T1000 (cell line): ENCODE measurements around the gene CAV3.

ENCODE experiments used
- DNase-seq: peaks from one replicate; lab custom pipeline; 2025; ENCODE audit warnings: mixed read lengths; lab: John Stamatoyannopoulos, UW

The CAV3 gene

GRCh38 chr3:8734908-8735307 lies 1.3 kb downstream of the CAV3 start:
- no peak for DNase-seq

DNA sequence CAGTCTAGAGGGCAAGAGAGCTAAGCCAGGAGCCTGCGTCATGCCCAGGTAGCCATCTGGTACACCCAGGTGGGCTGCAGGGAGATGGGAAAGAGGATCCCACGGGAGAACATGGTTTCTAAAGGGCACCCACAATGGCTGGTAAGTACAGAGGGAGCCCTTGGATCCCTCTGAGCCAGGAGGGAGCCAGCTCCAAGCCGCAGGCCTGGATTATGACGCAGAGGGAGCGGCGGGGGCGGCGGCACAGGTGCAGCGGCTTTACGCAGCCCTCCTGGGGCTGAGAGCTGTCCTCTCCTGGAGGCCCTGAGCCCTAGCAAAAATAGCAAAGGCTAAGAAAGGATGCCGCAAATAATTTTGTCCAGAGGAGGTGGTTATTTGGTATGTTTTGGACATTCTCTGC lies 2.8 kb downstream of the CAV3 start:
- no peak for DNase-seq

DNA sequence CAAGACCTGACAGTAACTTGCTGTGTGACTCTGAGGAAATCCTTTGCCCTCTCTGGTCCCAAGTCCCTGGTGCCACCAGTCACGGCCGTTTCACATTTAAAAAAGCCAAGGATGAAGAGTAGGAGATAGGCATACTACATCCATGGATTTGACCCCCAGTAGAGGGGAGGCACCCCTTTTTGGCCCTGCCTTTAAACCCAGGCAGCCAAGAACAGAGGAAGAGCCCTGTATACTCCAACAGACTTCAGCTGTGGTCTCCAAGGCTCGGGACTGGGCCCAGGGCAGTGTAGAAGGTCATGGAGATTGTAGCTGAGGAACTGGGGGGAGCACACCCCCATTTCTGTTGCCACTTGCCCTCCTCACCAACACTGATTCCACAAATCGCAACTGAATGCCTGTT lies 3.7 kb downstream of the CAV3 start:
- no peak for DNase-seq

DNA sequence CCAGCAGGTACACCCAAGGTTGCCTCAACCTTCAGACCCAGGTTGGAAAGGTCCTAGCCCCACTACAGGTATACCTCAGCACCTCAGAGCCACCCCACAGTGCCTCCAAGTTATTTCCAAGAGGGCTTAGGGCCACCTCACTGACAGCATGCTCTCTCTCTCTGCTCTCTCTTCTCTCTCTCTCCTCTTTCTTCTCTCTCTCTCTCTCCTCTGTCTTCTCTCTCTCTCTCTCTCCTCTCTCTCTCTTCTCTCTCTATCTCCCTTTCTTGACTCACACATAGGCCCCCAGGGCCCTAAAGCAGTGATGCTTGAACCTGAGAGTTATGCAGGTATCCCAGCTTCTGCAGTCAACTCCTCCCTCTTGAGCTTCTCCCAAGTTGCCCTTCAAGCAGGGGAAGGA lies 4.2 kb downstream of the CAV3 start:
- no peak for DNase-seq

GRCh38 chr3:8738639-8739038 lies 5.0 kb downstream of the CAV3 start:
- no peak for DNase-seq

- DNase-seq, result peak; percentile 65
Measured at GRCh38 chr3:8739757-8740504, 6.3 kb downstream of the CAV3 start.

DNA sequence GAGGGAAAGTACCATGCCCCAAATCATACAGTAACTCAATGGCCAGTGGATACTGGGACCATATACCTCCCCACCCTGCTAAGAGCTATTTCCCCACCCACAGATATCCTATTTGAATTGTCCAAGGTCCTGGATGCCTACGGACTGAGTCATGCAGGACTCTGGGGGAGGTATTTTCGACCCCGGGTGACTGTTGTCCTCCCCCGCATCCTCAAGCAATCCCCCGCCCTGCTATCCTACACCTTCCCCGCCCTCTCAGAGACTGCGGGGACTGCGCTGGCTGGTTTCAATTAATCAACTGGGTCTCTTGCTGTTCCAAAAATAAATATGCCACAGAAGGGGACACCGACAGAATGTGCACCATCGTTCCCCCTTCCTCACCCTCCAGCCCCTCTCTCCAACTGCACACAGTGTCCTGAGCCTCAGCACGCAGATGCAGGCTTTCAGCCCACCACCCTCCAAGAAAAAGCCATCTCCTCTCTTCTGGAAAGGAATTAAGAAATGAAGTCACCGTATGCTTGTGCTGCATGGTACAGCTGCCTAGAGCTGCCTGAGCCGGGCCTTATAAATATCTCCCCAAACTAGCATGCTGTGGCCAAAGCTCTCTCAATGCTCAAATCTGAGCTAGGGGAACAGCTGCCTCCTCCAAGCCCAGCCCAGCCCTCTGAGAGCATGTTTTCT lies 8.1 kb downstream of the CAV3 start:
- DNase-seq, result peak; percentile 65

GRCh38 chr3:8743021-8743601 lies 9.5 kb downstream of the CAV3 start:
- DNase-seq, result peak; percentile 61

DNA sequence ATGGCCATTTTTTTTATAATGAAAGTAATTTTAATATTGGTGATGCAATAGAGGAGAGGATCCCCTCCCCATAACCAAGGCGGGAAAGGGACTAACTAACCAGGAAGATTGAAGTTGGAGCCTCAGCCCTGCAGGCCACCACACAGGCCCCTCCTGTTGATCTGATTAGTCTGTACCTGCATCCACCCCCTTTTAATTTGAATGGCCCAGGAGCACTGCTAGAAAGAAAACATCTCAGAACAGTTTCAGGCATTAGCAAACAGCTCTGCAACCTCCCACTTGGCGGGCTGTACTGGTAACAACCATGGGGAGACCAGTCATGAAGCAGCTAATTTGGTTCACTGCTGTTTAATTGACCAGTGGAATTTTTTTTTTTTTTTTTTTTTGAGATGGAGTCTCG lies 10.3 kb downstream of the CAV3 start:
- DNase-seq, result no peak

DNA sequence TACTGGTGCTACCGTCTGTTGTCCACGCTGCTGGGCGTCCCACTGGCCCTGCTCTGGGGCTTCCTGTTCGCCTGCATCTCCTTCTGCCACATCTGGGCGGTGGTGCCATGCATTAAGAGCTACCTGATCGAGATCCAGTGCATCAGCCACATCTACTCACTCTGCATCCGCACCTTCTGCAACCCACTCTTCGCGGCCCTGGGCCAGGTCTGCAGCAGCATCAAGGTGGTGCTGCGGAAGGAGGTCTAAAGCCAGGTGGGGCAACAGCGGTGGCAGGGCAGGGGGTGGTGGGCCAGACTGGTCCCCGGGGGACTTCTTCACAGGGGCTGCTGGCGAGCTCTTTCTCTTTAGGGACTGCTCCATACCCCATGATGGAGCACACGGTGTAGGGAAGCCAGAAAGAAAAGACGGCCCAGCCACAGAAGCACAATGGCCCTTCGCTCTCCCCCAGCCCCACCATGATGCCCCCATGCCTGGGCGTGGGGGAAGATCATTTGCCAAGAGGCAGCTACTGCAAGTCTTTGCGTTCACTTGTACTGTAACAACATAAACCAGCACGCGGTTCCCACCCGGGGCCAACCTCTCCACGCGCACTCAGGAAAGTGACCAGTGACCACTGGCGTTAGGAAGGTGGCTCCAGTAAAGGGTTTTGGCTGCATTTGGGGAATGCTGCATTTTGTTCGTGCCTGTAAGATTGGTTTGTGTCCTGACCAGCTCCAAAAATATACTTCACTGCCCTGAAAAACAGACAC lies 12.2 kb downstream of the CAV3 start:
- DNase-seq, result no peak

GRCh38 chr3:8746780-8747345 lies 13.3 kb downstream of the CAV3 start:
- DNase-seq, result no peak

- no peak for DNase-seq
Measured at GRCh38 chr3:8749316-8749715, 15.7 kb downstream of the CAV3 start.

DNA sequence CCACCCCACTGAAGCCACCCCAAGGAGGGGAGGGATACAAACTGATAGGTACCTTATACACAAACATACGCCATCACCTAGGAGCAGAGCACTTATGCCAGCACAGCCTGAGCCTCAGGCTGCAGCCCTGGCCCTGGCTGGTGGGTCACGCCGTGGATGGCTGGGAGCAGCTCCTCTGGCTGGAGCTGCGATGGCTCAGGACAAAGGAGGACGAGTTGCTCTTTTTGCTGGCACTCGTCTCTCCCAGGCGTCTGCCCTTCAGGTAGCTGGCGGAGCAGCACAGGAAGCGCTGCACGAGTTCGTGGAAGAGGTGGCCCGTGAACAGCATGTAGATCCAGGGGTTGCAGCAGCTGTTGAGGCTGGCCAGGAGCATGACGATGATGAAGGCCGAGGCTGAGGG lies 19.2 kb downstream of the CAV3 start:
- no peak for DNase-seq

GRCh38 chr3:8755097-8755496 lies 21.5 kb downstream of the CAV3 start:
- DNase-seq, result no peak

GRCh38 chr3:8755564-8756237 lies 22.1 kb downstream of the CAV3 start:
- no peak for DNase-seq

- no peak for DNase-seq
Measured at GRCh38 chr3:8756671-8757070, 23.1 kb downstream of the CAV3 start.

- peak; percentile 51 for DNase-seq
Measured at GRCh38 chr3:8757551-8758518, 24.2 kb downstream of the CAV3 start.

DNA sequence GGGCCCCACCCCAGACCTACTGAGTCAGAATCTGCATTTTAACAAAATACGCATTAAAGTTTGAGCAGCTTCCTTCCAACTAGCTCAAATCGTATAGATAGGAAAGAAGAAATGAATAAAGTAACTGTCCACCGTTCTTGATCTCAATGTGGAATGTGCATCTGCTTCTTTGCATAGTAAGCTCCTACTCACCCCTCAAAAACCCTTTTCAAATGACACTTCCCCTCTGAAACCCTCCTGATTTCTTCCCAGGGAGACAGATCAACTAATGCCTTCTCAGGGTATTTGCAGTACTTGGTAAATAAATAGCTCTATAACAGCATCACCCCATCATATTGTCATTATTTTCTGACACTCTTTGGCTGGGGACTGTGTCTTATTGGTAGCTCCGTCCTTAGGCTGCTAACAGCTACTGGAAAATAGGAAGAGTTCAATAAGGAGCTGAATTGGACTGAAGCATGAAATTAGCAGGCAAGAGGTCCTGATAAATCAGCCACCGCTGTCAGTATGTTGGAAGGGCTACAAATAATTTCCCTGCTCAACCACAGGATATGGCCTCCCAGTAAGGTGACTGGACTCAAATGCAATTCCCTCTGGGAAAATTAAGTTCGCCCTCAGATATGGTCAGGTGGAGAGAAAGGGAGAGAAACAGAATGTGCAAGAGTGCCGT lies 25.6 kb downstream of the CAV3 start:
- DNase-seq, result no peak

DNA sequence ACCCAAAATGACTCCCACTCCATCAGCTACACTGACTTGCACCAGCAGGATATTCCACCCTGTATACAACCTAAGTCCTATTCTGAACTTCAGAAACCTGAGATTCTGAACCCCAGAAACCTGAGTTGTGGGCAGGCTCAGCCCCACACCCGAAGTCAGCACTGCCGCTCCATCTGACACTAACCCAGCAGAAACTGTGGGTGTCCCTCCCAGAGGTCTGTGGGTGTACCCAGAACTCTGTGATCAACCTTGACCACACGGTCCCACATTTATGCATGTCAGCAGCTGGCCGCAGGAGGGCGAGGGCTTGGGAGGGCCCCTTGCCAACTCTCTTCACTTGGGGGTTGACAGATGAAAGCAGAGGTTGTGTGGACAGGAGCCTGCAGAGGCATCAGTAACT lies 26.5 kb downstream of the CAV3 start:
- no peak for DNase-seq

DNA sequence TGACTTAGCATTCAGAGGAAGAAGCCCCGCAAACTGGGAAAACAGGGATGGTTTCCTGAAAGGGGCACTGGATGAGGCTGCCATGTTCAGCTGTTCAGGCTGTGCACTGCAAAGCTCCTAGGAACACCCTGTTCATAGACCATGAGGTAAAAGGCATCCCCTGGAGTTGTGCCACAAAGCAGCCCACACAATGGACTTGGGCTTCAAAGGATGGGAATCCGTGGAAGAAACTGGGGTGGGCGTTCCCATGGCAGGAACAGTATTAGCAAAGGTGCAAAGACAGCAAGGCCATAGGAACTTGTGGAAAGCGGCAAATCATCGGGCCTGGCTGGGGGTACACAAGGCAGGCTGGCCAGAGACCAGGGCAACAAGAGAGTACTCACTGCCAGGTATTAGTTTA lies 26.9 kb downstream of the CAV3 start:
- DNase-seq, result no peak
